GM21381 (cell line): ENCODE measurements around the gene EI24.
"Not testable (repeated sequence)": the region's sequence is repeated elsewhere in the genome, so short reads cannot be mapped to it uniquely, and the experiment has no call there.

Experiments used
- ATAC-seq: cut with Tn5 transposase; IDR thresholded peaks from one replicate; pipeline ENCODE4 v1.9.1; 2021; ENCODE audit warnings: mild to moderate bottlenecking, moderate library complexity; ENCODE audit not compliant: unreplicated experiment

EI24 gene

DNA sequence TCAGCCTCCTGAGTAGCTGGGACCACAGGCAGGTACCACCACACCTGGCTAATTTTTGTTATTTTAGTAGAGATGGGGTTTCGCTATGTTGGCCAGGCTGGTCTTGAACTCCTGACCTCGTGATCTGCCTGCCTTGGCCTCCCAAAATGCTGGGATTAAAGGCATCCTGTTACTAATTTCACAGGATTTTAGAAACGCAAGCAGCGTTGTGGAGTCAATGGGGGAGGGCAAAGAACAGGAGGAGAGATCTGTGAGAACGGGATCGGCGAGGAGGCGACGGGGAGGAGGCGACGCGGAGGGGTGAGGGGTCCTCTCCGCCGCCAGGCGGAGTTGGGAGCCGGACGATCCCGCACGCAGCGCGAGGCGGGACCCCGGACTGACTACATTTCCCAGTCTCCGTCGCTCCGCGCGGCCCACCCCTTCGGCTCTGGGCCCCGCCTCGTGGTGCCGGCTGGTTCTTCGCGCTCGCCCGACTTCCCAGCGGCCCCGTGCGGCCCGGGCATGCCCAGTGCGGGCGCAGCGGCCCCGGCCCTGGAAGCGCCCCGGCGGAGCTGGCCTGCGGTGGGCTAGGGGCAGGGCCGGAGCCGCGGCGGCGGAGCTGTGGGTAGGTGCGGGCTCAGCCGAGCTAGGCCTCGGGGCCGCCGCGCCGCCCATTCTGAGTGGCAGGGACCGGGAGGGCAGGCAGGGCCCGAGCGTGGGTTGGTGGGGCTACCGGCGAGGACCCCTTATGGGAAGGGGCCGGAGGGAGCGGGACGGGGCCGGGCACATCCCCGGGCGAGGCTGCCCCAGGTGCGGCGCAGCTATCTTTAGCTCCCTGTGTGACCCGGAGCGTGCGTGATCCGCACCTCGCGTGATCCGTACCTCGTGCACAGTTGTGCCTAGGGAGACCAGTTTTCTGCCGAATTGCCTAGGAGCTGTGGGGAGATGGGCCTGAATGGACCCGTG lies at the start of gene EI24:
TSS of gene EI24 (plus strand) at position 508 of the 945 bp plus-strand sequence. CDS start 3,051 bp downstream, outside the sequence.
- peak; percentile 97 for ATAC-seq

DNA sequence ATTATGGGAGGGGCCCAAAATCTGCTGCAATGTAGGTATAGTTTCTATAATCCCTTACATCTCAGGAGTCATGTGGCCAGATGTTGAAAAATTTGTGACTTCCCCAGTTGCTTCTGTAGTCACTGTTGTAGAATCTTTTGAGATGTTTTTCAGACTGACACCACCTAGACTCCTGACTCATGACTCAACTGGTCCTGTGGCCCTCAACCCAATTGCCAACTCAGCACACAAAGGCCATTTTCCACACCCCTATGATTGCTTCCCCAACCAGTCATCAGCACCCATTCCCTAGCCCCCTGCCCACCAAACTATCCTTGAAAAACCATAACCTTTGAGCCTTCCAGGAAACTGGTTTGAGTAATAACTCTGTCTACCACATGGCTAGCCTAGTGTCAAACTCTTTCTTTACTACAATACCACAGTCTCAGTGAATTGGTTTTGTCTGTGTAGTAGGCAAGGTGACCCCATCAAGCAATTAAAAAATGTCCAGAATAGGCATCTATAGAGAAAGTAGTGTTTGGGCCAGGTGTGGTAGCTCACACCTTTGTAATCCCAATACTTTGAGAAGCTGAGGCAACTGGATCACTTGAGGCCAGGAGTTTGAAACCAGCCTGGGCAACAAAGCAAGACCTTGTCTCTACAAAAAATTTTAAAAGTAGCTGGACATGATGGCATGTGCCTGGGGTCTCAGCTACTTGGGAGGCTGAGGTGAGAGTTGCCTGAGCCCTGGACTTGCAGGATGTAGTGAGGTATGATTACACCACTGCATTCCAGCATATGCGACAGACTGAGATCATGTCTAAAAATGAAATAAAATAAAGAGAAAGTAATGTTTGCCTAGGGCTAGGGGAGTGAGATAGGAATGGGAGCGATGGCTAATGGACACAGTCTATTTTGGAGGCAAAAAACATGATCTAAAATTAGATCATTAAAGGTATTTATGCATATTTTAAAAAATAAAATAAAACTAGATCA lies 49.1 kb upstream of the EI24 start:
- no peak for ATAC-seq

DNA sequence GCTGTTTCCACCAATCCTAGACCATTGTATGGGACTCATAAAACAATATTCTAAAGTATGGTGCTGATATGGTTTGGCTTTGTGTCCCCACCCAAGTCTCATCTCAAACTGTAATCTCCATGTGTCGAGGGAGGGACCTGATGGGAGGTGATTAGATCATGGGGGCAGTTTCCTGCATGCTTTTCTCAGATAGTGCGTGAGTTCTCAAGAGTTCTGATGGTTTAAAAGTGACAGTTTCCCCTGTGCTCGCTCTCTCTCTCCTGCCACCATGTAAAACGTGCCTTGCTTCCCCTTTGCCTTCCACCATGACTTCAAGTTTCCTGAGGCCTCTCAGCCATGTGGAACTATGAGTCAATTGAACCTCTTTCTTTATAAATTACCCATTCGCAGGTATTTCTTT lies 44.0 kb upstream of the EI24 start:
- no peak for ATAC-seq

DNA sequence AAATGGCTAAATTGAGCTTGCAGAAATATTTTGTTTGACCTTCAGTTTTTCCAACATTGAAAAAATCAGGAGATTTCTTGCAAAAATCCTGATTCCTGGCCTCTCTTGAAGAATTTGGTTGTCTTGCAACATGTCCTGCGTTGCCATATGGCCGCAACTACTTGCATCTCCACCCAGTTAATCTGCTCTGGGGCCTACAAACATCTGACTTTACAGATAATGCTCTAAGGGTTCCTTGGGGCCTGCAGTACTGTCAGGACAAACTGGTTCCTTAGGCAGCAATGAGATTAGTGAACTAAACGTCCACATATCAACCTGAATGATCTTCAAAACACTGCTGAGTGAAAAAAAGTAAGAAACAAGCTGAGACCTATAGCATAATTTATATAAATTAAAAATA lies 36.6 kb upstream of the EI24 start:
- no peak for ATAC-seq

DNA sequence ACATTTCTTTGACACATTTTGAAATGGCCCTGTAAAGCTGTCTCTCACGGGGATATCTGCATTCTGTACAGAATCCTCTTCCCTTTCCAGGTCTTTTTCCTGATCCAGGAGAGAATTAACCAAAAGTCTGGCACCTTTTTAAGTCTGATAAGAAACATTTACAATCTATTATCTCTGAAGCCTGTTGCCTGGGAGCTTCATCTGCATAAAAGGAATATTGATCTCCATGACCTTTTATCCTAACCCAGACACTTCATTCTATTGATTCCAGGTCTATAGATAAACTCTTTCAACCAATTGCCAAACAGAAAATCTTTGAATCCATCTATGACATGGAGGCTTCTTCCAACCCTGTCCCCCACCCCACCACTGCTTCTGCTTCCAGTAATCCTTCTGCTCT lies 33.7 kb upstream of the EI24 start:
- no peak for ATAC-seq

DNA sequence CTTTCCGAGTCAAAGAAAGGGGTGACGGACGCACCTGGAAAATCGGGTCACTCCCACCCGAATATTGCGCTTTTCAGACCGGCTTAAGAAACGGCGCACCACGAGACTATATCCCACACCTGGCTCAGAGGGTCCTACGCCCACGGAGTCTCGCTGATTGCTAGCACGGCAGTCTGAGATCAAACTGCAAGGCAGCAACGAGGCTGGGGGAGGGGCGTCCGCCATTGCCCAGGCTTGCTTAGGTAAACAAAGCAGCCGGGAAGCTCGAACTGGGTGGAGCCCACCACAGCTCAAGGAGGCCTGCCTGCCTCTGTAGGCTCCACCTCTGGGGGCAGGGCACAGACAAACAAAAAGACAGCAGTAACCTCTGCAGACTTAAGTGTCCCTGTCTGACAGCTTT lies 32.4 kb upstream of the EI24 start:
- ATAC-seq = not testable (repeated sequence)

DNA sequence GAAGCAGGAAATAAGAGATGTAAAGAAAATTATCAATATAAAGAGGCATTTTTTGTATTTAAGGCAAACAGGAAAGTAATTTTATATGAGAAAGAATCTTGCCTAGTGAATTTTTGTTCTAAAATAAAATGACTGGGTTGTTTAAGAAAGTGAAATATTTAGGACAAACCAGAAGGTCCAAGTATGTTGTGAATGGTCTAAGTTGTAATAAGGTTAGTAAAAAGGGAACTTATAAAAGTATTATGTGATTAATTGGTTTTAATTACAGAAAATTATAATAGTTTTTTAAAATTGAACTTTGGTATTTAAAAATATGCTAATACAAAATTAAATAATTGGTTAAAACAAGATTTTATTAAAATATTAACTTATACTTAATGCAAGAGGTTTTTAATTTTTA lies 26.6 kb upstream of the EI24 start:
- ATAC-seq = no peak

DNA sequence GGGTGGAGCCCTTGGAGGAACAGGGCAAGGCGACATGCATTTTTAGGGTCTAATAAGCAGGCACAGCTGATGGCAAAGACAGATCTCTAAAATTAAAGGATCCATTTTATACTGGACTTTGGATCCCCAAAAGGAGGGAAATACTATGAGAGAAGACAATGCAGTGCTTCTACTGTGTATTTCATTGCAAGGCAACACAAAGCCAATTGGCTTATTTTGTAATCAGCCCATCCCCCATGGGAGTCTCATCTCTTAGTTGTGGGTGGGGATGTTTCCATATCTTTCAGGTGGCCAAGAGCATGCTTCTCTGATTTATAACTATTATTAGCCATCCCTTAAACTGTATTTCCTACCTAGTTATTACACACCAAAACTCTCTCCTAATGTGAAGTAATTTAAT lies 18.5 kb upstream of the EI24 start:
- no peak for ATAC-seq

DNA sequence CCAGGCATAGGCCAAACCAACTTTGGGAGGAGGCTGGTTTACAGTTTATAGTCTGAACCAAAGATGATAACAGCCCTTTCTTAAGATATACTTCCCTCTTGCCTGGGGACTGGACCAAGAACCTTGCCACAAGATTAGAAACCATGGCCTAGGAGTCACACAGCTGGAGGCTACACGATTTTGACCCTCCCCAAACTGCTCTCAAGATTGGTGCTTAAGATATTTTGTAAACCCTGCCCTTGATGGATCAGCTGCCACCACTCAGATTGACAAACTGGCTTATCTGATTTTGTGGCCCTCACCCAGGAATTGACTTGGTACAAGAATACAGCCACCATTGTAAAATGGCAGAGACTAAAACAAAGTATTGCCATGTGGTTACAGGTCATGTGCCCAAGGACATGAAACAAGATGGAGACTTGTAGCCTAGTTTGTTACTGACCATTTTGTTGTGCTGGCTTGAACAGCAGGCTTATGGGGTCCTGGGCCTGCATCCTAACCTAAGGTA lies 17.4 kb upstream of the EI24 start:
- no peak for ATAC-seq

DNA sequence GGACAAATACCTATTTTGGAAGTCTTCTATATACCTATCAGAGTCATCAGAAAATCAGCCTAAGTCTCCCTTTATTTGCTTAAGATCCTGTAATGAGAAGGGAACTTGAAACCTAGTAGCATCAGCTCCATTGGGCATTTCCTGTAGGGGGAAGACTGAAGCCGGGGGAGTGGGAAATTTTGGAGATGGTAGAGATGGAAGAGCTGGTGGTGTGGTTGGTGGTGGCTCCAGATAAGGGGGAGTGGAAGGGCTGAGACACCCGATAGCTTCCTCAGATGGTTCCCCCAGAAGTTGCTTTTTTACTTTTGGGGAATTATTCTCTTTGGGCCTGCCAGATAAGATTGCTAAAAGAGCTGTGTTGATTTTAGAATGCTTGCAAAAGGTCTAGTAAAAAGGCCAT lies 16.4 kb upstream of the EI24 start:
- ATAC-seq = no peak

DNA sequence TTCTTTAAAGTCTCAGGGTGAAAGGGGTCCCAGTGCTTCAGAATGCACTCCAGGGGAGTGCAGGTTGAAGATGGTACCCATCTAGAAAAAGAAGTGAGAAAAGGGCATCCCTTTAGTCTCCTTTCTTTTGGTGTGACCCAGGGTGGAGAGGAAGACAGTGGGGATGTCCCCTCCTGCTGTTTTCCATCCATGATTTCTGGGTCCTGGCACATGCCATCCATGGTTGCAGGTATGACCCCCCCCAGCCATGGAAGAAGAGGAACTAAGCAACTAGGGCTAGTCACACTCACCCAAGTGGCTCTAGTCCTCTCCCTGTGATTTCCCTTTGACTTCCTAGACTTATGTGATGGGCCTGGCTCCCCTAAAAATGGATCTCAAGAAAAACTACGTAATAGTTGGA lies 15.9 kb upstream of the EI24 start:
- ATAC-seq = no peak

DNA sequence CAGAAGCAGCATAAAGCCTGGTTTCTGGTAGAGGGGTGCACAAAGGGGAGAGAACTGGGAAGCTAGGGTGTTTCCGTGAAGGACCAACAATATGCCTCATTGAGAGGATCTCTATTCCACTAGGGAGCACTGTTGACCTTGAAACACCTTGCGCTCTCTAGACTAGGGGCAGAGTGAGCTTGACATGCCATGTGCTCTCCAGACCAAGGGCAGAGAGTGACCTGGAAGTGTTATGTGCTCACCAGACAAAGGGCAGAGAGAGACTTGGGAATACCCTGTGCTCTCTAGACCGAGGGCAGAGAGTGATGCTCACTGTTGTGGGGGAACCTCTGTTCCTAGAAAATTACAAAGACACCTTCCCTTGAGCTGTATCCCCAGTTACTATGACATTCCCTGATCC lies 15.2 kb upstream of the EI24 start:
- ATAC-seq = no peak

DNA sequence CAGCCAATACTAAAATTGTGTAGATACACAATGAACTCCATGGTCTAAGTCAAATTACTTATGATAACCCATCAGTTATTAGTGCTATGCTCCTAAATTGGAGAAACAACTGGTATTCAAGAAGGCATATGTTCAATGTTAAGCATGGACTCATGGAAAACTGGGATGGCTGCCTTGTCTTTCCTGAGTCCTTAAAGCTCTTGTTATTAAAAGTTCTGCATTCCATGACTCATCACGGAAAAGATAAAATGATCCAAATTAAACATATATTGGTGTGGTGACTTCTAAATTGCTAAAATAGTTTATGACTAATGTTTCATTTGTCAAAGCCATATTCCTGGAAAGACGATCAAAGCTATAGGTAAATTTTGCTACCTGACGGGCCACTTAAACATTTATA lies 9.4 kb upstream of the EI24 start:
- ATAC-seq = no peak

DNA sequence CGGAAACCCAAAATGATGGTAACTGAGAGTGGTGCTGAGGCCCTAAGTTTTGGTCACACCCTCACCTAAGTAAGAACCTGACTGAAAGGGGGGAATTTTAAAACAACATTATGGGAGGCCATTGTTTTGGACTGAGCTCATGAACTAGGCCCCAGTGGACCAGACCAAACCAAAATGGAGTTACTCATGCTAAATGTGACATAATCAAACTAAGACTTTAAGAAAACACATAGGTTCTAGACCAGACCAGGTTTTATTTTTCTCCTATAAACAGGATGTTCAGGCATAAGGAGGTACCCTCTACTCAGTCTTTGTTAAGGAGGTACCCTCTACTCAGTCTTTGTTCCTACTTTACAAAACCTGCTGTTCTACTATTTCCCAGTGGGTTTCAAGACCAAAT lies 7.4 kb upstream of the EI24 start:
- ATAC-seq = no peak

DNA sequence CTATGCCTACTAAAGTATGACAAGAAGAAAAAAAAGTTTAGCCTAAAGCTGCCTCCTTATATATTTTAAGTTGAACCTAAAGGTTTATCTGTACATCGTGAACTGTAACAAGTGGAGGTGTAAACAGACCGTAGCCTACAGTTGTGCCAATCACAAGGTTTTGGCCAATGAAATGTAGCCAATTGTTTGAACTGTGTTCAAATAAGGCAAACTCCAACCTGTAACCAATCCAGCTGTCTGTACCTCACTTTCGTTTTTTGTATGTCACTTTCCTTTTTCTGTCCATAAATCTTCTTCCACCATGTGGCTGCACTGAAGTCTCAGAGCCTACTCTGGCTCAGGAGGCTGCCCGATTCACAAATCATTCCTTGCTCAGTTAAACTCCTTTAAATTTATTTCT lies 6.8 kb upstream of the EI24 start:
- ATAC-seq = no peak

DNA sequence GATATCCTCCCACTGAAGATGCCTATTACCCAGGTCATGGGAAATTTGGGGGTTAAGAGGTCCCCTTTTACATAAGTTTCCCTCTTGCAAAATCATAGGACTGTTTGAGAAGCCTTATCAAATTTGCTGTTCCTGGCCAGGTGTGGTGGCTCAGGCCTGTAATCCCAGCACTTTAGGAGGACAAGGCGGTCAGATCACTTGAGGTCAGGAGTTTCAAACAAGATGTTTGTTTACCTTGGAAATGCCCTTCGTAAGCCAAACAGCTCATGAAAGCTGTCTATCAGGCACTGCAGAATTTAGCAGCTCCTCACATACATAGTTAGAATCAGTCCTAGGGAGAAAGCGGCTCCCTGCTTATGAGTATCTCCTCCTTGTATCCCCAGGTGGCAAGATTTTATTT lies 4.9 kb upstream of the EI24 start:
- no peak for ATAC-seq

DNA sequence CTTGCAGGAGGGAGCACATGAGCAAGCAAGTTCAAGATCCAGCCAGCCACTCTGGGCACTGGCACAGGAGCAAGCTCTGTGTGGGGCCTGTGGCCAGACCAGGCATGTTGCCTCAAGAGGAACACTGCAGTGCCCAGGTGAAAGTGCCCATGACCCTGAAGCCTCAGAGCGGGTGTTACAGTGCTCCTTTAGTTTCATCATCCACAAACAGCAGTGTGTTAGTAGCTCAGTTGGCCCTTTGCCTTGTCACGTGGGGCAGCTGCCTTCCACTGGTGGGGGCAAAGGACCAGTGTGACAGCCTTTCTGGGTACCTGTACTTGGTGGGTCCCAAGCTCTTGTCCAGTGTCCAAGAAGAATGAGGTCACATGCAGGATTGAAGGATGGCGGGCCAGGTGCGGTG lies 3.0 kb upstream of the EI24 start:
- no peak for ATAC-seq

DNA sequence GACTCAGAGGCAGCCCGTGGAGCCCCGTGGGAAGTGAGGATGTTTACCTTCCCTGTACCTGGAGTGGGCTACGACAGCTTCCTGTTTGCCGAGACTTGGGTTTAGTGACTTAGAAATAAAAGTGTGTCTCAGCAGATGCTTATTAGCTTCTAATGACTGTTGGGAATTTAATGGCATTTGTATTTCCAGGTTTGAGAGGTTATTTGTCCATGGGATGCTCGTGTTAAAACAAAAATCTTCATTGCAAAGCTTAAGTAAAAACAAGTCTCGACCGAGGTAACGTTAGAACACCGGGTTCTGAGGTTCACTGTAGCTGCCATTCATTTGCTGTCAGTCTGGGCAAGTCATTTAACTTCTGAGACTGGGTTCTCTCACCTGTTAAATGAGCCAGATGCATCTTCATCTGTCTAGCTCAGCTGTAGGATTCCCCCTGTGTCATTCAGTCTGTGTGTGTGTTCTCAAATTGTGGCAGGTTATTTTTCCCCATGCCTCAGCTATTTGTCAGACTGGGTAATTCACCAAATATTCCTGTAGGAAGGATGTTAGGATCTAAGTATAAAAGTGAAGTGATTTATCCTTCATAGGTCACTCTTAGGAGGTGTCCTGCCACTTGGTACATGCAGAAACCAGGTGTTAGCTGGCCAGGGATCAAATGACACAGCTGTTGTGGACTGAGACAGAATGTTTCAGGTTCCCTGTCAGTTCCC lies 791 bp downstream of the EI24 start:
- ATAC-seq = no peak

DNA sequence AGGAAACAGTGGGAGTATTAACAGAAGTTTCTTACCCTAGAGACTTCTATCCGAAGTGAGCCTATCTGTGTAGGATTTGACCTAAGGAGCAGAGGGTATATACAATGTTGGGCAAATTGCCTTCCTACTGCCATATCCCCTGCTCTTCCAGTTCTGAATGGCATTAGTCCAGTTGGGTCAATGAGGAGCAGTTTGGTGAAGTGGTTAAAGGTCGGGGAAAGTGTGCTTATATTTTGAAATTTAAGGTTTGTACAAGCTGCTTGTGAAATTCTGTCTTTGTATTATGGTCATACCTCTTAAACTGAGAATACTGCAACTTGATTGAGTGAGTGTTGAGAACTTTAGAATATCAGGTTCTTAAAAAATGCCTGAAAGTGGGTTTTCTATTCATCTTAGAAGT lies 1.7 kb downstream of the EI24 start:
- ATAC-seq = no peak

DNA sequence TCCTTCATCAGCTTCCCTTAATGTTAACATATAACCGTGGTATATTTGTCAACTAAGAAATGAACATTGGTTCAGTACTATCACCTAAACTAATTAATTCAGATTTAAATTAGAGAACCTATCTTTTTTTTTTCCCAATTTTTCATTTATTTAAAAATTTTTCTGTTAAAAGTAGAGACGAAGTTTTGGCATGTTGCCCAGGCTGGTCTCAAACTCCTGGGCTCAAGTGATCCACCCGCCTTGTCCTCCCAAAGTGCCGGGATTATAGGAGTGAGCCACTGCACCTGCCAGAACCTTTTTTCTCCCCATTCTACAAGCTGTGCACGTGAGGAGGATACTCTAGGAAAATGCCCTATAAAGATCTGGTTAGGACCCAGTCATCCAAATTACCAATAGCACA lies 3.6 kb downstream of the EI24 start:
- ATAC-seq = no peak

DNA sequence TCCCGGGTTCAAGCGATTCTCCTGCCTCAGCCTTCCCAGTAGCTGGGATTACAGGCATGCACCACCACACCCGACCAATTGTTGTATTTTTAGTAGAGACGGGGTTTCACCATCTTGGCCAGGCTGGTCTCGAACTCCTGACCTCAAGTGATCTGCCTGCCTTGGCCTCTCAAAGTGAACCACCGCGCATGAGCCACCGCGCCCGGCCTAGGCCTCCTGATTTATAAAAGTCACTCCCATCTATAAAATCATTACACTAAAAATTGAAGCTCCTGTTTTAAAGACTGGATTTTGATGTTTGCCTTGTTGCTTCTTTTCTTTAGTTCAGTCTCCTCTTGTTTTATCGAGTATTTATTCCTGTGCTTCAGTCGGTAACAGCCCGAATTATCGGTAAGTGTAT lies 7.9 kb downstream of the EI24 start:
- ATAC-seq = not testable (repeated sequence)
